NCI-H69 (cell line): ENCODE results near the gene WAS.
"Not testable (repeated sequence)": the region's sequence is repeated elsewhere in the genome, so short reads cannot be mapped to it uniquely, and the experiment has no call there.

ENCODE experiments used
- DNase-seq: peaks from one replicate; lab custom pipeline; 2025; lab: John Stamatoyannopoulos, UW

The WAS gene

GRCh38 chrX:48683411-48683982 is at the start of gene WAS:
Gene WAS (plus strand): TSS chrX:48683799. CDS start chrX:48683854, 55 bp downstream.
- DNase-seq = no peak

GRCh38 chrX:48636301-48636700 is 47.3 kb upstream of the WAS start:
- DNase-seq = no peak

- no peak for DNase-seq
These were observed 46.8 kb upstream of the WAS start for GRCh38 chrX:48636776-48637175.

- DNase-seq = no peak
These were observed 37.9 kb upstream of the WAS start for GRCh38 chrX:48645669-48646068.

GRCh38 chrX:48648336-48648751 is 35.3 kb upstream of the WAS start:
- DNase-seq = peak; percentile 92

- DNase-seq = peak; percentile 4
These were observed 34.5 kb upstream of the WAS start for GRCh38 chrX:48649102-48649501.

GRCh38 chrX:48652055-48652579 is 31.5 kb upstream of the WAS start:
- not testable (repeated sequence) for DNase-seq

GRCh38 chrX:48654746-48655145 is 28.9 kb upstream of the WAS start:
- peak; percentile 26 for DNase-seq

GRCh38 chrX:48659686-48660085 is 23.9 kb upstream of the WAS start:
- not testable (repeated sequence) for DNase-seq

GRCh38 chrX:48663241-48663640 is 20.4 kb upstream of the WAS start:
- no peak for DNase-seq

- no peak for DNase-seq
These were observed 19.4 kb upstream of the WAS start for GRCh38 chrX:48664156-48664555.

- DNase-seq = no peak
These were observed 17.6 kb upstream of the WAS start for GRCh38 chrX:48665991-48666390.

- DNase-seq = no peak
These were observed 16.9 kb upstream of the WAS start for GRCh38 chrX:48666649-48667048.

- no peak for DNase-seq
These were observed 16.1 kb upstream of the WAS start for GRCh38 chrX:48667509-48667908.

GRCh38 chrX:48668187-48668586 is 15.4 kb upstream of the WAS start:
- not testable (repeated sequence) for DNase-seq

GRCh38 chrX:48676106-48676892 is 7.3 kb upstream of the WAS start:
- DNase-seq = peak; percentile 93

GRCh38 chrX:48676893-48677270 is 6.7 kb upstream of the WAS start:
- DNase-seq = peak; percentile 41

GRCh38 chrX:48677516-48677915 is 6.1 kb upstream of the WAS start:
- no peak for DNase-seq

- DNase-seq = peak; percentile 34
These were observed 3.1 kb upstream of the WAS start for GRCh38 chrX:48680467-48680866.

GRCh38 chrX:48680925-48681324 is 2.7 kb upstream of the WAS start:
- not testable (repeated sequence) for DNase-seq

GRCh38 chrX:48681539-48682183 is 1.9 kb upstream of the WAS start:
- DNase-seq = no peak

- DNase-seq = not testable (repeated sequence)
These were observed 804 bp upstream of the WAS start for GRCh38 chrX:48682795-48683194.

- no peak for DNase-seq
These were observed 535 bp downstream of the WAS start for GRCh38 chrX:48684134-48684533.
